ENCODE data around the gene CAST.

Gene CAST

DNA sequence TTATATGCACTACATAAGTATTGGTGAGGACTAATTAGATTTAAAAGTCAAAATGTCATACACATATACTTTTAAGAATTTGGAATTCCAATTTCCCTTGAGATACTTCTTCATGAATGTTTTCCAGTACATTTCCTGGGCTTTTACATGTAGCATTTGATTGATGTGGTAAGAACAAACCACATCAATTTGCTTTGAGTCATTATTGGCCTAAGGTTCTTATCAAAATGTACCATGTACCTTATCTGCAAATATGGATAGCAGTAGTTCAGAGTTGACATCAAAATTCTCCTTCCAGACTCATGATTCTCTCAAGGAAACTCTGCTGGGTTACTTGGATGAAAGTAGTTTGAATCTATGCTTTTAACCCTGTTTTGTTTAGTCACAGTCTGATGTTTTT lies 2.5 kb downstream of the CAST start:
- TF ChIP-seq, protein P1, sequence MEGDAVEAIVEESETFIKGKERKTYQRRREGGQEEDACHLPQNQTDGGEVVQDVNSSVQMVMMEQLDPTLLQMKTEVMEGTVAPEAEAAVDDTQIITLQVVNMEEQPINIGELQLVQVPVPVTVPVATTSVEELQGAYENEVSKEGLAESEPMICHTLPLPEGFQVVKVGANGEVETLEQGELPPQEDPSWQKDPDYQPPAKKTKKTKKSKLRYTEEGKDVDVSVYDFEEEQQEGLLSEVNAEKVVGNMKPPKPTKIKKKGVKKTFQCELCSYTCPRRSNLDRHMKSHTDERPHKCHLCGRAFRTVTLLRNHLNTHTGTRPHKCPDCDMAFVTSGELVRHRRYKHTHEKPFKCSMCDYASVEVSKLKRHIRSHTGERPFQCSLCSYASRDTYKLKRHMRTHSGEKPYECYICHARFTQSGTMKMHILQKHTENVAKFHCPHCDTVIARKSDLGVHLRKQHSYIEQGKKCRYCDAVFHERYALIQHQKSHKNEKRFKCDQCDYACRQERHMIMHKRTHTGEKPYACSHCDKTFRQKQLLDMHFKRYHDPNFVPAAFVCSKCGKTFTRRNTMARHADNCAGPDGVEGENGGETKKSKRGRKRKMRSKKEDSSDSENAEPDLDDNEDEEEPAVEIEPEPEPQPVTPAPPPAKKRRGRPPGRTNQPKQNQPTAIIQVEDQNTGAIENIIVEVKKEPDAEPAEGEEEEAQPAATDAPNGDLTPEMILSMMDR (IDR thresholded peaks at IDR 0.05; ENCODE audit: insufficient read depth, low read length, missing control alignments) = no peak
- H3K4me3 ChIP-seq (ENCODE audit: low read depth, low read length) = no peak overlapping the region
- DNase-seq (ENCODE audit: low read depth, low spot score) = no peak
- ChIA-PET POLR2A (no interaction called here), CTCF (no interaction called here)

DNA sequence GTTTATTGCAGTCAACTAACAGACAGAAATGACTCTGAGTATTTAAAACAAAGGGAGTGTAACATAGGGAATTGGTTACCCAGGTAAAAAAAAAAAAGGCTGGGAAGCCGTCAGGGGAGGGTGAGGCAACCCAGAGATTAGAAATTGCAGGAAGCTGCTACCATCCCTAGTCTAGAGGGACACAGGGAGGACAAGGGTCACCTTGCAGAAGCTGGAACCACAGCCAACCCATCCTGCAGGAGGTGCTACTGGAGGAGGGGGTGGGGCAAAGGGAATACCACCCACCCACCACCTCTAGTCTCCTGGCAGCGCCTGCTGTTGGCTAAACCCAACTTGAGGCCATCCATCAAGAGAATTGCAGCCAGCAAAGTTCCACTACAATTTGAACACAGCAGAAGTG lies 6.5 kb downstream of the CAST start:
- TF ChIP-seq, protein P1 (IDR thresholded peaks at IDR 0.05; ENCODE audit: insufficient read depth, low read length, missing control alignments) = no peak
- ChIA-PET CTCF (interaction anchor here (1.0 to 4.2 kb wide), 3 partner anchors 16 to 66 kb away, joined by 3 to 17 read pairs (median 4); no protein-coding TSS in a partner anchor), POLR2A (no interaction called here)
- no peak for DNase-seq (ENCODE audit: low read depth, low spot score)
- H3K4me3 ChIP-seq (ENCODE audit: low read depth, low read length) = no peak overlapping the region

DNA sequence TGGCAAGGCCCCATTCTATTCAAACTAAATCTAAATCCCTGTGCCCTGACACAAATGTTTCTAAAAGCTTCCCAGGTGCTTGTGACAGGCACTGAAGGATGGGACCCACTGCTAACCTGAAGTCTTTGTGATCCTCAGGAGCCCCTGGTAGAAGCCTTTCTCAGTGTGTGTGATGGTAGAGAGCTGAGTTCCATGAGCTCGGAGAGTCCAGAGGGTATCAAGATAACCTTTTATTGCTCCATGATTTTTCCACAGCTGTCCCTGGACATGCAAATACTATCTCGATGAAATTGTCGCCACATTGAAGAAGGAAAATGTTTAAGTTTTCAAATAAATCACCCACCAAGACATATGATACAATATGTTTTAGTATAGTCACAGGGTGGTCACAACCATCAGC lies 7.7 kb downstream of the CAST start:
- TF ChIP-seq, protein P1 (IDR thresholded peaks at IDR 0.05; ENCODE audit: insufficient read depth, low read length, missing control alignments) = no peak
- ChIA-PET CTCF (interaction anchor here (0.7 to 4.2 kb wide), 3 partner anchors 9 to 18 kb away, joined by 3 to 17 read pairs (median 4); no protein-coding TSS in a partner anchor), POLR2A (no interaction called here)
- H3K4me3 ChIP-seq (ENCODE audit: low read depth, low read length) = no peak overlapping the region
- no peak for DNase-seq (ENCODE audit: low read depth, low spot score)

DNA sequence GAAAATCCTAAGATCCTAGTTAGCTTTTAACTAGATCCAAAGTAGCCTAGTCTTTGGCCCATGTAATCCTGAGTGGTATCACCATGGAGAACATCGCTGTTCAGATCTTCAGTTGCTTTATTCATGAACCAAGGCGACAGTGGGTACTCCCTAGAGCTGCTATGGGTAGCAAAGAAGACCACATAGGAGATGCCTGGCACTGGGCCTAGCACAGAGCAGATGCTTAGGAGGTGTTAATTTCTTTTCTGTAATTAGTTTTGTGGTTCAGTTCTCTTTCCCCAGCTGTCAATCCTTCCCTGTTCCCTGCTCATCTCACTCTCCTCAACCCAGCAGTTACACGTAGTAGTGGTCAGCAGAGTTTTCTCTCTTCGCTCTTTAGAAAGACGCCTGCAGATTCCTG lies 9.3 kb downstream of the CAST start:
- POLR2A ChIA-PET = no interaction called here
- TF ChIP-seq, protein P1 (IDR thresholded peaks at IDR 0.05; ENCODE audit: insufficient read depth, low read length, missing control alignments) = no peak
- no peak for DNase-seq (ENCODE audit: low read depth, low spot score)
- H3K4me3 ChIP-seq (ENCODE audit: low read depth, low read length) = no peak overlapping the region
- CTCF ChIA-PET = interaction anchor here (1.1 to 4.5 kb wide), 5 partner anchors 9 to 70 kb away, joined by 3 to 17 read pairs (median 4); partner anchors contain the start of gene CAST

DNA sequence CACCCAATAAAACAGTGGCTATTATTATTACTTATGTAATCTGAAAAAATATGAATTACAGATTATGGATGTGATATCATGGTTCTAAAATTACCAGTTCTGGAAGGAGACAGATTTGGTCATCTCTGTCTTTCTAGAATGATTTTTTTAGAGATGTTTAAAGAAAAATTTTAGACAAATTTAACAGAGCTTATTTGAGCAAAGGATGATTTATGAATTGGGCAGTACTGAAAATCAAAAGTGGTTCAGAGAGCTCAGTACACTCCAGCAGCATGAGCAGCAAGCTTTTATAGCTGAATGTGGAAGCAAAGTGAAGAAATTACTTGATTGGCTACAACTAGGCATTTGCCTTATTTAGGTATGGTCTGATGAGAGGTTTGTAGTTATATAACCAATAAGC lies 11.0 kb downstream of the CAST start:
- CTCF ChIA-PET = interaction anchor here (0.9 to 4.5 kb wide), 5 partner anchors 10 to 61 kb away, joined by 3 to 14 read pairs (median 4); partner anchors contain the start of gene CAST
- POLR2A ChIA-PET = no interaction called here
- DNase-seq (ENCODE audit: low read depth, low spot score) = no peak
- TF ChIP-seq, protein P1 (IDR thresholded peaks at IDR 0.05; ENCODE audit: insufficient read depth, low read length, missing control alignments) = no peak
- H3K4me3 ChIP-seq (ENCODE audit: low read depth, low read length) = no peak overlapping the region

DNA sequence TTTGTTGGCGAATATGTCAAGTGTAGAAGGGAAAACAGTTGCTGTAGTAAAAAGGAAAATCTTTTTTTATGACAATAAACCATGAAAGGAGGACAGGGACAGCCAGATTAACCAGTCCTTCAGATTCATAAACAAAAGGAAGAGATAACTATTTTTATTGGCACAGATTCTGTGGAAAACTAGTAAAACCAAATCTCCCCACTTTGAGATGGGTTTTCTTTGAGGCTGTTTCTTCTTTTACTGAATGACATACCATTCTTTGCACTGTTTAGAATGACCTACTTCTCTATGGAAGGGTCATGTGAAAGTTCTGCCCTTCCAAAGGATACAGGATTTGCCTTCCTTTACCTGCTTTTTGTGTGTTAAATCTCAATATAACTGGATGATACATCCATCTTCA lies 13.7 kb downstream of the CAST start:
- POLR2A ChIA-PET = no interaction called here
- TF ChIP-seq, protein P1 (IDR thresholded peaks at IDR 0.05; ENCODE audit: insufficient read depth, low read length, missing control alignments) = no peak
- no peak for DNase-seq (ENCODE audit: low read depth, low spot score)
- no peak overlapping the region for H3K4me3 ChIP-seq (ENCODE audit: low read depth, low read length)
- CTCF ChIA-PET = interaction anchor here (2.3 kb wide), 1 partner anchor 12 kb away, joined by 10 read pairs; no protein-coding TSS in a partner anchor

Data from AG04449 (cell line).